DMS153 treated with DMSO at 0.1 percent for 48 hours (cell line): ENCODE data around the gene MAPRE2.

Source experiments
- DNase-seq: peaks from one replicate; lab custom pipeline; 2025; ENCODE audit not compliant: unreplicated experiment; lab: John Stamatoyannopoulos, UW

Gene MAPRE2

GRCh38 chr18:35121038-35121437, 79.8 kb downstream of the MAPRE2 start:
- no peak for DNase-seq

- no peak for DNase-seq
Measured at GRCh38 chr18:35121531-35121930, 80.3 kb downstream of the MAPRE2 start.

- DNase-seq: no peak
Measured at GRCh38 chr18:35122586-35123224, 81.5 kb downstream of the MAPRE2 start.

GRCh38 chr18:35123811-35124210, 82.6 kb downstream of the MAPRE2 start:
- DNase-seq: no peak

- DNase-seq: no peak
Measured at GRCh38 chr18:35127201-35127600, 86.0 kb downstream of the MAPRE2 start.

- DNase-seq: no peak
Measured at GRCh38 chr18:35128675-35129074, 87.5 kb downstream of the MAPRE2 start.

- no peak for DNase-seq
Measured at GRCh38 chr18:35130236-35130635, 89.0 kb downstream of the MAPRE2 start.

GRCh38 chr18:35131387-35132020, 90.3 kb downstream of the MAPRE2 start:
- no peak for DNase-seq

- DNase-seq: no peak
Measured at GRCh38 chr18:35132021-35132902, 91.0 kb downstream of the MAPRE2 start.

- DNase-seq: no peak
Measured at GRCh38 chr18:35134190-35134730, 93.0 kb downstream of the MAPRE2 start.

GRCh38 chr18:35134791-35135531, 93.7 kb downstream of the MAPRE2 start:
- DNase-seq: no peak

GRCh38 chr18:35136248-35136647, 95.0 kb downstream of the MAPRE2 start:
- no peak for DNase-seq

GRCh38 chr18:35136885-35137284, 95.7 kb downstream of the MAPRE2 start:
- DNase-seq: no peak

GRCh38 chr18:35137632-35138031, 96.4 kb downstream of the MAPRE2 start:
- no peak for DNase-seq

- DNase-seq: no peak
Measured at GRCh38 chr18:35138773-35139172, 97.6 kb downstream of the MAPRE2 start.

GRCh38 chr18:35139517-35139916, 98.3 kb downstream of the MAPRE2 start:
- no peak for DNase-seq

GRCh38 chr18:35141077-35141476, 99.9 kb downstream of the MAPRE2 start:
- DNase-seq: no peak

- no peak for DNase-seq
Measured at GRCh38 chr18:35141567-35142274, 100.5 kb downstream of the MAPRE2 start.

GRCh38 chr18:35142275-35142615, 101.0 kb downstream of the MAPRE2 start:
- DNase-seq: no peak
